Measurements from ENCODE around the gene GLI3.

- TF ChIP-seq POLR2A (IDR thresholded peaks at IDR 0.05; ENCODE audit: low read depth, low read length) (no peak), TAF1 (IDR thresholded peaks at IDR 0.05; ENCODE audit: borderline replicate concordance, low read depth, low read length) (no peak)
Measured at GRCh38 chr7:41927380-41927779, 309.6 kb downstream of the GLI3 start.

Measured in GM12892 (cell line).